ENCODE results near the gene KCTD8.

- no peak for TF ChIP-seq CTCF (IDR thresholded peaks at IDR 0.05; ENCODE audit: low read length)
- TF ChIP-seq EZH2 (optimal IDR thresholded peaks at IDR 0.05; ENCODE audit: low read depth, low read length), result no peak
Observed at GRCh38 chr4:44232262-44232661, 216.3 kb downstream of the KCTD8 start.

Data from MM.1S (cell line).